HepG2 (cell line): Measurements from ENCODE around the gene HSPA1A. TPM values are rescaled to one million over a fixed set of nuclear protein-coding genes. Genes with fewer than 3 reads are reported as not detected.

Source experiments
- BRD4 ChIP-seq: sonication (generic); formaldehyde crosslinking; IDR thresholded peaks from 2 replicates; pipeline ENCODE4 v1.4.0; 2020; ENCODE audit warnings: missing genetic modification reagents
- DZIP1 ChIP-seq: sonication (generic); formaldehyde crosslinking; IDR thresholded peaks from 2 replicates; pipeline ENCODE4 v1.5.0; 2020; ENCODE audit warnings: mild to moderate bottlenecking, missing genetic modification reagents
- HCFC1 ChIP-seq: fragments of 150-350 bp; IDR thresholded peaks from 2 replicates; pipeline ENCODE4 v1.6.1; 2014; ENCODE audit warnings: low read depth, low read length
- HIVEP1 ChIP-seq: sonication (generic); formaldehyde crosslinking; IDR thresholded peaks from 2 replicates; pipeline ENCODE4 v1.4.0; 2020; ENCODE audit warnings: mild to moderate bottlenecking, missing genetic modification reagents
- JUNB ChIP-seq: sonication (generic); formaldehyde crosslinking; IDR thresholded peaks from 2 replicates; pipeline ENCODE4 v1.8.0; 2022; ENCODE audit warnings: missing genetic modification reagents, mild to moderate bottlenecking, borderline replicate concordance
- MXI1 ChIP-seq: IDR thresholded peaks from 3 replicates; pipeline ENCODE4 v1.6.1; 2012; ENCODE audit warnings: low read depth, low read length, inconsistent platforms, borderline replicate concordance
- MYPOP ChIP-seq: sonication (generic); formaldehyde crosslinking; IDR thresholded peaks from 2 replicates; pipeline ENCODE4 v1.8.1; 2023; ENCODE audit warnings: mild to moderate bottlenecking, moderate library complexity, missing genetic modification reagents
- PHF5A ChIP-seq: IDR thresholded peaks from one replicate; pipeline ENCODE4 v1.6.1; 2018; ENCODE audit warnings: low read depth, missing genetic modification reagents; ENCODE audit not compliant: unreplicated experiment
- RFX3 ChIP-seq: IDR thresholded peaks from 2 replicates; pipeline ENCODE4 v1.6.1; 2016; ENCODE audit warnings: missing biosample characterization, missing genetic modification reagents
- SETDB1 ChIP-seq: sonication (generic); formaldehyde crosslinking; IDR thresholded peaks from 2 replicates; pipeline ENCODE4 v1.5.1; 2020; ENCODE audit warnings: missing genetic modification reagents, mild to moderate bottlenecking, borderline replicate concordance
- SRSF9 ChIP-seq: fragments of 200-400 bp; formaldehyde crosslinking; IDR thresholded peaks from 2 replicates; pipeline ENCODE4 v1.6.1; 2018; ENCODE audit warnings: borderline replicate concordance, mild to moderate bottlenecking, low read depth, low read length; ENCODE audit not compliant: insufficient read depth, poor library complexity, severe bottlenecking
- TOPORS ChIP-seq: sonication (generic); formaldehyde crosslinking; IDR thresholded peaks from 2 replicates; pipeline ENCODE4 v1.8.0; 2023; ENCODE audit warnings: mild to moderate bottlenecking, missing genetic modification reagents
- ZBTB37 ChIP-seq: sonication (generic); formaldehyde crosslinking; IDR thresholded peaks from 2 replicates; pipeline ENCODE4 v1.4.0; 2020; ENCODE audit warnings: mild to moderate bottlenecking, missing genetic modification reagents
- ZNF121 ChIP-seq: sonication (generic); formaldehyde crosslinking; IDR thresholded peaks from 2 replicates; pipeline ENCODE4 v1.5.0; 2020; ENCODE audit warnings: mild to moderate bottlenecking, missing genetic modification reagents
- ZNF382 ChIP-seq: sonication (generic); formaldehyde crosslinking; IDR thresholded peaks from 2 replicates; pipeline ENCODE4 v1.5.0; 2020; ENCODE audit warnings: missing genetic modification reagents, mild to moderate bottlenecking, borderline replicate concordance
- ZNF44 ChIP-seq: sonication (generic); formaldehyde crosslinking; IDR thresholded peaks from 2 replicates; pipeline ENCODE4 v1.5.1; 2020; ENCODE audit warnings: mild to moderate bottlenecking, missing genetic modification reagents
- ZNF577 ChIP-seq: sonication (generic); formaldehyde crosslinking; IDR thresholded peaks from 2 replicates; pipeline ENCODE4 v1.4.0; 2020; ENCODE audit warnings: mild to moderate bottlenecking, low read depth, missing genetic modification reagents, borderline replicate concordance
- ZNF615 ChIP-seq: sonication (generic); formaldehyde crosslinking; IDR thresholded peaks from 2 replicates; pipeline ENCODE4 v1.5.0; 2020; ENCODE audit warnings: mild to moderate bottlenecking, missing genetic modification reagents, borderline replicate concordance
- ZNF720 ChIP-seq: sonication (generic); formaldehyde crosslinking; IDR thresholded peaks from 2 replicates; pipeline ENCODE4 v1.4.0; 2020; ENCODE audit warnings: missing genetic modification reagents
- ZNF772 ChIP-seq: sonication (generic); formaldehyde crosslinking; IDR thresholded peaks from 2 replicates; pipeline ENCODE4 v1.5.0; 2020; ENCODE audit warnings: mild to moderate bottlenecking, missing genetic modification reagents
- polyA plus RNA-seq, 8 experiments: library from polyadenylated mRNA; depleted of rRNA in 3 of 8; stranded (reverse) in 7 of 8; unstranded in 1 of 8; fragments of >200 nt; fragmentation: Illumina TruSeq in 4 of 8; extraction: Trizol in 4 of 8; gene quantifications; 2 replicates each; pipeline versions ENCODE4 v1.2.1 to v1.2.3, GENCODE V29; 2011 to 2016; ENCODE audit warnings: low read depth in 4 of 8, missing spikeins in 1 of 8, mixed read lengths in 1 of 8; ENCODE audit not compliant: insufficient read depth in 1 of 8
- total RNA-seq, 5 experiments: library from RNA; depleted of rRNA; stranded (reverse); fragments of >200 nt; fragmentation: Illumina TruSeq; extraction: Trizol; gene quantifications; 2 replicates each; pipeline ENCODE4 v1.2.3, GENCODE V29; 2016; ENCODE audit warnings: low read depth in 1 of 5

The HSPA1A gene
- total and polyA plus RNA-seq, 2 of the 13 experiments (the other 11 are each of a cell fraction or from before 2014, with no cell fraction given): 44.5 to 85.0 TPM

- no peak; the same call in 1 of the 2 replicates for TF ChIP-seq HIVEP1 (CRISPR knock-in tag)
- peak; percentile 96 for TF ChIP-seq PHF5A (CRISPR knock-in tag)
- TF ChIP-seq ZNF615 (CRISPR knock-in tag): no peak
- TF ChIP-seq SETDB1 (CRISPR knock-in tag): no peak
- peak; percentile 65; the same call in 1 of the 2 replicates for TF ChIP-seq TOPORS (CRISPR knock-in tag)
- peak; percentile 78 for TF ChIP-seq MYPOP
- no peak for TF ChIP-seq JUNB (CRISPR knock-in tag)
- no peak for TF ChIP-seq SRSF9
- no peak for TF ChIP-seq ZNF720 (CRISPR knock-in tag)
- no peak for TF ChIP-seq RFX3 (CRISPR knock-in tag)
- peak; percentile 74; the same call in 1 of the 2 replicates for TF ChIP-seq DZIP1
- no peak; the same call in 1 of the 2 replicates for TF ChIP-seq ZBTB37 (CRISPR knock-in tag)
- TF ChIP-seq MXI1: peak; percentile 87; the same call in 2 of the 3 replicates
- TF ChIP-seq ZNF577: no peak
- TF ChIP-seq BRD4 (CRISPR knock-in tag): no peak
- TF ChIP-seq ZNF382 (CRISPR knock-in tag): no peak
- TF ChIP-seq ZNF121: peak; percentile 93
- TF ChIP-seq ZNF44 (CRISPR knock-in tag): no peak
- TF ChIP-seq ZNF772 (CRISPR knock-in tag): no peak
- 0 out of 2 replicates have a peak, but pooled peaks have one; percentile 5 for TF ChIP-seq HCFC1
Measured at GRCh38 chr6:31862344-31863235, 47.2 kb downstream of the HSPA1A start, which contains the start of gene NEU1 (continued).
